ENCODE results near the gene TLN1.
A peak's percentile ranks its signal among the peaks of the same experiment; 100 is the strongest.

TLN1 gene

GRCh38 chr9:35713578-35713977 lies 18.4 kb downstream of the TLN1 start:
- no peak for DNase-seq (ENCODE audit: extremely low spot score)
- CTCF ChIA-PET: interaction anchor here (1.2 to 19.1 kb wide), 6 partner anchors 8 to 48 kb away, joined by 3 to 224 read pairs (median 10); partner anchors contain the start of genes ARHGEF39, CREB3 and TLN1
- POLR2A ChIA-PET: interaction anchor here (0.6 to 2.1 kb wide), 3 partner anchors 17 to 19 kb away, joined by 3 to 7 read pairs (median 4); partner anchors contain the start of genes CREB3 and TLN1
- TF ChIP-seq, protein P1, sequence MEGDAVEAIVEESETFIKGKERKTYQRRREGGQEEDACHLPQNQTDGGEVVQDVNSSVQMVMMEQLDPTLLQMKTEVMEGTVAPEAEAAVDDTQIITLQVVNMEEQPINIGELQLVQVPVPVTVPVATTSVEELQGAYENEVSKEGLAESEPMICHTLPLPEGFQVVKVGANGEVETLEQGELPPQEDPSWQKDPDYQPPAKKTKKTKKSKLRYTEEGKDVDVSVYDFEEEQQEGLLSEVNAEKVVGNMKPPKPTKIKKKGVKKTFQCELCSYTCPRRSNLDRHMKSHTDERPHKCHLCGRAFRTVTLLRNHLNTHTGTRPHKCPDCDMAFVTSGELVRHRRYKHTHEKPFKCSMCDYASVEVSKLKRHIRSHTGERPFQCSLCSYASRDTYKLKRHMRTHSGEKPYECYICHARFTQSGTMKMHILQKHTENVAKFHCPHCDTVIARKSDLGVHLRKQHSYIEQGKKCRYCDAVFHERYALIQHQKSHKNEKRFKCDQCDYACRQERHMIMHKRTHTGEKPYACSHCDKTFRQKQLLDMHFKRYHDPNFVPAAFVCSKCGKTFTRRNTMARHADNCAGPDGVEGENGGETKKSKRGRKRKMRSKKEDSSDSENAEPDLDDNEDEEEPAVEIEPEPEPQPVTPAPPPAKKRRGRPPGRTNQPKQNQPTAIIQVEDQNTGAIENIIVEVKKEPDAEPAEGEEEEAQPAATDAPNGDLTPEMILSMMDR (IDR thresholded peaks at IDR 0.05; ENCODE audit: control extremely low read depth, extremely low read depth, low read depth, missing control alignments): no peak

GRCh38 chr9:35712762-35713400 lies 19.1 kb downstream of the TLN1 start:
- no peak for DNase-seq (ENCODE audit: extremely low spot score)
- TF ChIP-seq, protein P1 (IDR thresholded peaks at IDR 0.05; ENCODE audit: control extremely low read depth, extremely low read depth, low read depth, missing control alignments): no peak
- ChIA-PET POLR2A (interaction anchor here (0.6 kb wide), 1 partner anchor 19 kb away, joined by 3 read pairs; no protein-coding TSS in a partner anchor), CTCF (interaction anchor here (0.9 to 19.1 kb wide), 11 partner anchors 9 to 100 kb away, joined by 3 to 224 read pairs (median 7); partner anchors contain the start of genes CREB3 and TLN1)

- ChIA-PET POLR2A (interaction anchor here (0.5 kb wide), 1 partner anchor 82 kb away, joined by 5 read pairs; no protein-coding TSS in a partner anchor), CTCF (interaction anchor here (0.9 to 19.1 kb wide), 12 partner anchors 8 to 101 kb away, joined by 3 to 224 read pairs (median 4); partner anchors contain the start of genes CREB3 and TLN1)
- DNase-seq (ENCODE audit: extremely low spot score): peak; percentile 50
- TF ChIP-seq, protein P1 (IDR thresholded peaks at IDR 0.05; ENCODE audit: control extremely low read depth, extremely low read depth, low read depth, missing control alignments): no peak
These were observed 20.2 kb downstream of the TLN1 start for GRCh38 chr9:35711501-35712428.

- TF ChIP-seq, protein P1 (IDR thresholded peaks at IDR 0.05; ENCODE audit: control extremely low read depth, extremely low read depth, low read depth, missing control alignments): no peak
- no peak for DNase-seq (ENCODE audit: extremely low spot score)
- ChIA-PET CTCF (interaction anchor here (1.3 to 19.1 kb wide), 4 partner anchors 10 to 28 kb away, joined by 3 to 224 read pairs (median 6); no protein-coding TSS in a partner anchor), POLR2A (interaction anchor here (0.5 kb wide), 1 partner anchor 81 kb away, joined by 5 read pairs; no protein-coding TSS in a partner anchor)
These were observed 21.0 kb downstream of the TLN1 start for GRCh38 chr9:35710818-35711500.

- CTCF ChIA-PET: interaction anchor here (1.0 to 19.1 kb wide), 4 partner anchors 12 to 61 kb away, joined by 3 to 224 read pairs (median 6); no protein-coding TSS in a partner anchor
- TF ChIP-seq, protein P1 (IDR thresholded peaks at IDR 0.05; ENCODE audit: control extremely low read depth, extremely low read depth, low read depth, missing control alignments): no peak
- no peak for DNase-seq (ENCODE audit: extremely low spot score)
- POLR2A ChIA-PET: interaction anchor here (0.6 to 1.1 kb wide), 2 partner anchors 9 to 92 kb away, joined by 3 to 11 read pairs; no protein-coding TSS in a partner anchor
These were observed 23.8 kb downstream of the TLN1 start for GRCh38 chr9:35708146-35708545.
